GM12878 (cell line): ENCODE data around the gene RIMS1.
"Not testable (repeated sequence)": the region's sequence is repeated elsewhere in the genome, so short reads cannot be mapped to it uniquely, and the experiment has no call there.

Source experiments
- CHD2 ChIP-seq: IDR thresholded peaks from 2 replicates; pipeline ENCODE4 v1.6.1; 2011; ENCODE audit warnings: low read depth, low read length, improper control_type of control experiment, borderline replicate concordance
- CTCF ChIP-seq, 3 experiments: IDR thresholded peaks in 2 of 3; conservative IDR thresholded peaks in 1 of 3; 2 replicates each; pipeline ENCODE4 v1.5.1; 2011; ENCODE audit warnings: low read depth in 3 of 3, low read length in 3 of 3, mild to moderate bottlenecking in 3 of 3, control low read depth in 2 of 3, moderate library complexity in 2 of 3, inconsistent platforms in 1 of 3, mixed read lengths in 1 of 3; ENCODE audit not compliant: control insufficient read depth in 2 of 3, insufficient read depth in 1 of 3; ENCODE audit errors: extremely low read depth in 1 of 3
- ELK1 ChIP-seq: IDR thresholded peaks from 2 replicates; pipeline ENCODE4 v1.6.1; 2012; ENCODE audit warnings: low read depth, low read length, improper control_type of control experiment
- EZH2 ChIP-seq: IDR thresholded peaks from 2 replicates; pipeline ENCODE4 v1.6.1; 2012; ENCODE audit warnings: low read depth, mild to moderate bottlenecking, control low read depth, inconsistent platforms, low read length, borderline replicate concordance; ENCODE audit not compliant: control insufficient read depth
- MTA2 ChIP-seq: fragments of 450-650 bp; IDR thresholded peaks from 2 replicates; pipeline ENCODE4 v1.6.1; 2016; ENCODE audit warnings: low read depth, mild to moderate bottlenecking, moderate library complexity
- MTA3 ChIP-seq: IDR thresholded peaks from 2 replicates; pipeline ENCODE4 v1.6.1; 2012; ENCODE audit warnings: low read length, inconsistent platforms, borderline replicate concordance
- NFIC ChIP-seq: IDR thresholded peaks from 2 replicates; pipeline ENCODE4 v1.6.1; 2012; ENCODE audit warnings: low read depth, mild to moderate bottlenecking, inconsistent platforms, low read length, moderate library complexity
- NFYB ChIP-seq: IDR thresholded peaks from 2 replicates; pipeline ENCODE4 v1.6.1; 2011; ENCODE audit warnings: low read depth, mild to moderate bottlenecking, low read length, improper control_type of control experiment, moderate library complexity; ENCODE audit not compliant: insufficient read depth
- POLR2A ChIP-seq: IDR thresholded peaks from 2 replicates; pipeline ENCODE4 v1.6.1; 2011; ENCODE audit warnings: low read depth, mild to moderate bottlenecking, low read length
- POLR2AphosphoS5 ChIP-seq: IDR thresholded peaks from 2 replicates; pipeline ENCODE4 v1.6.1; 2011; ENCODE audit warnings: mild to moderate bottlenecking, low read length, inconsistent platforms
- REST ChIP-seq: IDR thresholded peaks from 2 replicates; pipeline ENCODE4 v1.6.1; 2012; ENCODE audit warnings: mild to moderate bottlenecking, low read depth, low read length
- SREBF2 ChIP-seq: IDR thresholded peaks from 2 replicates; pipeline ENCODE4 v1.6.1; 2012; ENCODE audit warnings: mild to moderate bottlenecking, low read length
- TAF1 ChIP-seq: IDR thresholded peaks from 2 replicates; pipeline ENCODE4 v1.6.1; 2011; ENCODE audit warnings: mild to moderate bottlenecking, low read depth, low read length, borderline replicate concordance
- ZBED1 ChIP-seq: IDR thresholded peaks from 2 replicates; pipeline ENCODE4 v1.6.1; 2016; ENCODE audit warnings: borderline replicate concordance

GRCh38 chr6:72006591-72006990 lies 120.2 kb downstream of the RIMS1 start:
- not testable (repeated sequence) for TF ChIP-seq NFIC; CTCF (IDR thresholded peaks at IDR 0.05 in 2 of 3, conservative IDR thresholded peaks at IDR 0.05 in 1 of 3; ENCODE audit: control insufficient read depth in 2 of 3, extremely low read depth in 1 of 3, insufficient read depth in 1 of 3, low read depth in 3 of 3, low read length in 3 of 3); POLR2AphosphoS5; POLR2A; MTA3; TAF1; CHD2; MTA2; SREBF2; EZH2; NFYB; ZBED1; ELK1; REST
